H7 (cell line): ENCODE data around the gene STK4. TPM values are rescaled to one million over a fixed set of nuclear protein-coding genes. Genes with fewer than 3 reads are reported as not detected.

ENCODE experiments used
- DNase-seq: peaks from one replicate; pipeline ENCODE4 v3.0.0; 2012
- H3K27me3 ChIP-seq: 2 replicates; pipeline ENCODE4 v1.6.0; 2011; ENCODE audit warnings: mild to moderate bottlenecking, low read length; ENCODE audit not compliant: control insufficient read depth, insufficient read depth
- H3K36me3 ChIP-seq: replicated peaks from 2 replicates; pipeline ENCODE4 v1.5.1; 2011; ENCODE audit warnings: low read length; ENCODE audit not compliant: control insufficient read depth, insufficient read depth
- H3K4me3 ChIP-seq: 2 replicates; pipeline ENCODE4 v1.5.1; 2011; ENCODE audit warnings: low read depth, mild to moderate bottlenecking, control low read depth, low read length, moderate library complexity; ENCODE audit not compliant: insufficient read depth
- total RNA-seq: library from RNA; depleted of rRNA; stranded (reverse); fragments of >200 nt; shearing (Covaris generic); gene quantifications from 2 replicates; pipeline ENCODE4 v1.2.3, GENCODE V29; 2014; rRNA removed

Gene STK4
- total RNA-seq, 1 experiment from 2014 or later = 15.6 TPM

GRCh38 chr20:45112754-45113153, 146.4 kb downstream of the STK4 start:
- no peaks in the 10 kb centered on the region; the same call in 1 of the 2 replicates for H3K27me3 ChIP-seq
- no peak overlapping the region for H3K4me3 ChIP-seq
- DNase-seq = no peak
- no peaks in the 10 kb centered on the region for H3K36me3 ChIP-seq

GRCh38 chr20:45113865-45114264, 147.6 kb downstream of the STK4 start:
- DNase-seq = no peak
- no peaks in the 10 kb centered on the region for H3K36me3 ChIP-seq
- no peak overlapping the region for H3K4me3 ChIP-seq
- no peaks in the 10 kb centered on the region; the same call in 1 of the 2 replicates for H3K27me3 ChIP-seq

- DNase-seq = peak; percentile 62
- Histone ChIP-seq H3K36me3 (no peaks in the 10 kb centered on the region), H3K4me3 (no peak within 1 kb of the TSS), H3K27me3 (no peaks in the 10 kb centered on the region; the same call in 1 of the 2 replicates)
These were observed 148.4 kb downstream of the STK4 start, which contains the start of gene WFDC5 for GRCh38 chr20:45114465-45115385. Gene WFDC5, minus strand, starts transcription at chr20:45115174. Its CDS starts 91 bp downstream, at chr20:45115083.

- Histone ChIP-seq H3K4me3 (no peak overlapping the region), H3K27me3 (no peaks in the 10 kb centered on the region; the same call in 1 of the 2 replicates), H3K36me3 (no peaks in the 10 kb centered on the region)
- DNase-seq = no peak
These were observed 149.1 kb downstream of the STK4 start for GRCh38 chr20:45115386-45115774.

GRCh38 chr20:45115829-45116228, 149.5 kb downstream of the STK4 start:
- H3K36me3 ChIP-seq = no peaks in the 10 kb centered on the region
- DNase-seq = no peak
- H3K27me3 ChIP-seq = no peaks in the 10 kb centered on the region; the same call in 1 of the 2 replicates
- no peak overlapping the region for H3K4me3 ChIP-seq

- no peaks in the 10 kb centered on the region for H3K36me3 ChIP-seq
- no peaks in the 10 kb centered on the region; the same call in 1 of the 2 replicates for H3K27me3 ChIP-seq
- H3K4me3 ChIP-seq = no peak overlapping the region
- peak; percentile 32 for DNase-seq
These were observed 151.3 kb downstream of the STK4 start for GRCh38 chr20:45117581-45117980.

GRCh38 chr20:45118028-45118427, 151.7 kb downstream of the STK4 start:
- Histone ChIP-seq H3K4me3 (no peak overlapping the region), H3K27me3 (no peaks in the 10 kb centered on the region; the same call in 1 of the 2 replicates), H3K36me3 (no peaks in the 10 kb centered on the region)
- DNase-seq = no peak

GRCh38 chr20:45119556-45120266, 153.4 kb downstream of the STK4 start:
- no peak for DNase-seq
- H3K36me3 ChIP-seq = no peaks in the 10 kb centered on the region
- no peaks in the 10 kb centered on the region for H3K27me3 ChIP-seq
- no peak overlapping the region for H3K4me3 ChIP-seq

GRCh38 chr20:45121388-45121787, 155.1 kb downstream of the STK4 start:
- DNase-seq = no peak
- no peaks in the 10 kb centered on the region for H3K36me3 ChIP-seq
- no peak overlapping the region for H3K4me3 ChIP-seq
- no peaks in the 10 kb centered on the region for H3K27me3 ChIP-seq

GRCh38 chr20:45124365-45124764, 158.1 kb downstream of the STK4 start, which contains the start of gene WFDC12:
Gene WFDC12, minus strand, starts transcription at chr20:45124465. Its CDS starts 18 bp downstream, at chr20:45124447.
- DNase-seq = no peak
- no peaks in the 10 kb centered on the region for H3K27me3 ChIP-seq
- no peak within 1 kb of the TSS for H3K4me3 ChIP-seq
- H3K36me3 ChIP-seq = no peaks in the 10 kb centered on the region

GRCh38 chr20:45128099-45128498, 161.8 kb downstream of the STK4 start:
- Histone ChIP-seq H3K27me3 (no peaks in the 10 kb centered on the region), H3K4me3 (no peak overlapping the region), H3K36me3 (no peaks in the 10 kb centered on the region)
- DNase-seq = no peak

Other genes starting within 250 kb of the STK4 start
- 0.14 TPM in 1 of 2 replicates, not detected in the other for gene KCNK15, start 220.6 kb upstream of the STK4 start, total RNA-seq
- gene RIMS4, start 156.0 kb upstream of the STK4 start, total RNA-seq = 2.7 and 3.1 TPM in 2 replicates
- gene YWHAB, start 80.8 kb upstream of the STK4 start, total RNA-seq = 64.8 and 69.2 TPM in 2 replicates
- gene PABPC1L, start 56.5 kb upstream of the STK4 start, total RNA-seq = 17.8 and 23.8 TPM in 2 replicates
- gene TOMM34, start 6.1 kb upstream of the STK4 start, total RNA-seq = 45.3 and 49.4 TPM in 2 replicates
- gene KCNS1, start 134.6 kb downstream of the STK4 start, total RNA-seq = 0.18 and 0.59 TPM in 2 replicates
- gene WFDC5, start 148.7 kb downstream of the STK4 start, total RNA-seq = not detected in 2 replicates
- not detected in 2 replicates for gene WFDC12, start 158.0 kb downstream of the STK4 start, total RNA-seq
- not detected in 2 replicates for gene PI3, start 208.4 kb downstream of the STK4 start, total RNA-seq
- 0.31 and 0.81 TPM in 2 replicates for gene SEMG1, start 240.5 kb downstream of the STK4 start, total RNA-seq